Fibroblast of peridontal ligament (primary cell): ENCODE results near the gene PRPH.
A peak's percentile ranks its signal among the peaks of the same experiment; 100 is the strongest.

Experiments used
- DNase-seq: peaks from one replicate; pipeline ENCODE4 v3.0.0-alpha.2; 2010; ENCODE audit errors: extremely low read depth

PRPH gene

GRCh38 chr12:49345825-49346658, 51.1 kb downstream of the PRPH start:
- DNase-seq: no peak

GRCh38 chr12:49346659-49347310, 51.8 kb downstream of the PRPH start, which contains the start of gene DNAJC22:
DNAJC22 (plus strand) TSS chr12:49346888; CDS start chr12:49348873, 1,985 bp downstream.
- no peak for DNase-seq

GRCh38 chr12:49347311-49348193, 52.6 kb downstream of the PRPH start:
- DNase-seq: peak; percentile 35
